ENCODE data around the gene SENP8.
"Not testable (repeated sequence)": the region's sequence is repeated elsewhere in the genome, so short reads cannot be mapped to it uniquely, and the experiment has no call there.

SENP8 gene

GRCh38 chr15:72169921-72170611, 51.9 kb downstream of the SENP8 start:
- H3K9me3 ChIP-seq = no peaks in the 10 kb centered on the region
- no peak for TF ChIP-seq CTCF (IDR thresholded peaks at IDR 0.05; ENCODE audit: low read depth, low read length)
- H3K4me1 ChIP-seq = no peaks in the 10 kb centered on the region
- DNase-seq = no peak
- H3K27me3 ChIP-seq = no peaks in the 10 kb centered on the region
- no peaks in the 10 kb centered on the region for H3K36me3 ChIP-seq
- no peak overlapping the region for H3K4me3 ChIP-seq (ENCODE audit: low read depth, low read length)

GRCh38 chr15:72170691-72171090, 52.5 kb downstream of the SENP8 start:
- no peak for TF ChIP-seq CTCF (IDR thresholded peaks at IDR 0.05; ENCODE audit: low read depth, low read length)
- Histone ChIP-seq H3K9me3 (no peaks in the 10 kb centered on the region), H3K27me3 (no peaks in the 10 kb centered on the region), H3K36me3 (no peaks in the 10 kb centered on the region), H3K4me3 (ENCODE audit: low read depth, low read length) (no peak overlapping the region), H3K4me1 (no peaks in the 10 kb centered on the region)
- DNase-seq = no peak

- H3K36me3 ChIP-seq; H3K4me3 ChIP-seq (ENCODE audit: low read depth, low read length); H3K27me3 ChIP-seq; H3K4me1 ChIP-seq; H3K9me3 ChIP-seq; DNase-seq: not testable (repeated sequence)
Measured at GRCh38 chr15:72171978-72172377, 53.8 kb downstream of the SENP8 start.

GRCh38 chr15:72172796-72173195, 54.6 kb downstream of the SENP8 start:
- Histone ChIP-seq H3K36me3 (no peaks in the 10 kb centered on the region), H3K27me3 (no peaks in the 10 kb centered on the region), H3K9me3 (no peaks in the 10 kb centered on the region)

GRCh38 chr15:72173401-72173800, 55.2 kb downstream of the SENP8 start:
- Histone ChIP-seq H3K9me3 (no peaks in the 10 kb centered on the region), H3K27me3 (no peaks in the 10 kb centered on the region), H3K4me1 (no peaks in the 10 kb centered on the region), H3K36me3 (no peaks in the 10 kb centered on the region), H3K4me3 (ENCODE audit: low read depth, low read length) (no peak overlapping the region)
- no peak for DNase-seq
- TF ChIP-seq CTCF (IDR thresholded peaks at IDR 0.05; ENCODE audit: low read depth, low read length) = no peak

More at GRCh38 chr15:72172796-72173195, 54.6 kb downstream of the SENP8 start:
- no peak for TF ChIP-seq CTCF (IDR thresholded peaks at IDR 0.05; ENCODE audit: low read depth, low read length)
- no peak overlapping the region for H3K4me3 ChIP-seq (ENCODE audit: low read depth, low read length)
- DNase-seq = no peak
- H3K4me1 ChIP-seq = no peaks in the 10 kb centered on the region

GRCh38 chr15:72173864-72174550, 55.8 kb downstream of the SENP8 start:
- TF ChIP-seq CTCF (IDR thresholded peaks at IDR 0.05; ENCODE audit: low read depth, low read length) = no peak
- no peaks in the 10 kb centered on the region for H3K27me3 ChIP-seq
- DNase-seq = no peak
- H3K4me1 ChIP-seq = no peaks in the 10 kb centered on the region
- H3K9me3 ChIP-seq = no peaks in the 10 kb centered on the region
- no peaks in the 10 kb centered on the region for H3K36me3 ChIP-seq
- no peak overlapping the region for H3K4me3 ChIP-seq (ENCODE audit: low read depth, low read length)
